IMR-90 (cell line): ENCODE measurements around the gene PTPN7. TPM values are rescaled to one million over a fixed set of nuclear protein-coding genes. Genes with fewer than 3 reads are reported as not detected.

Experiments
- ATAC-seq: fragments of 200-7000 bp; cut with Tn5 transposase; 2 replicates; pipeline ENCODE4 v1.9.1; 2020; ENCODE audit warnings: low read depth, mild to moderate bottlenecking, moderate library complexity
- BruUV-seq: library from RNA; stranded (reverse); fragments of 400-500 nt; replicated peaks from 2 replicates; lab custom pipeline; 2021; lab: Mats Ljungman, UMichigan
- CTCF ChIA-PET: fragments of 300-600 bp; formaldehyde crosslinking; extraction: SDS; loops from one replicate; lab custom pipeline; 2021; ENCODE audit warnings: antibody characterized with exemption; lab: Yijun Ruan, JAX
- POLR2A ChIA-PET: fragments of 300-600 bp; sonication (Branson Sonifier 250); formaldehyde crosslinking; loops from one replicate; lab custom pipeline; 2022; ENCODE audit warnings: antibody characterized with exemption; ENCODE audit not compliant: unreplicated experiment; lab: Charles Lee
- DNase-seq: peaks from one replicate; pipeline ENCODE4 v3.0.0; 2013
- H2AFZ ChIP-seq: replicated peaks from 2 replicates; pipeline ENCODE3; 2013; ENCODE audit warnings: low read length, mild to moderate bottlenecking; ENCODE audit not compliant: poor library complexity
- H2AK5ac ChIP-seq: 2 replicates; pipeline ENCODE4 v1.6.1; 2013; ENCODE audit warnings: low read depth, low read length, inconsistent platforms
- H2AK9ac ChIP-seq: replicated peaks from 2 replicates; pipeline ENCODE3; 2013; ENCODE audit warnings: mild to moderate bottlenecking, low read depth, low read length, moderate library complexity; ENCODE audit not compliant: poor library complexity
- H2BK120ac ChIP-seq: 2 replicates; pipeline ENCODE4 v1.6.1; 2013; ENCODE audit warnings: low read depth, low read length, inconsistent platforms
- H2BK15ac ChIP-seq: 3 replicates; pipeline ENCODE4 v1.6.1; 2013; ENCODE audit warnings: low read depth, low read length, inconsistent platforms
- H2BK20ac ChIP-seq: 2 replicates; pipeline ENCODE4 v1.6.1; 2013; ENCODE audit warnings: low read depth, mild to moderate bottlenecking, inconsistent platforms, low read length, moderate library complexity
- H2BK5ac ChIP-seq: 2 replicates; pipeline ENCODE4 v1.6.1; 2013; ENCODE audit warnings: mild to moderate bottlenecking, low read depth, low read length, inconsistent platforms; ENCODE audit not compliant: poor library complexity, severe bottlenecking
- H3K14ac ChIP-seq: replicated peaks from 2 replicates; pipeline ENCODE4 v1.6.1; 2013; ENCODE audit warnings: low read depth, low read length, inconsistent platforms
- H3K18ac ChIP-seq: 2 replicates; pipeline ENCODE4 v1.6.1; 2013; ENCODE audit warnings: low read depth, low read length, control low read depth
- H3K23ac ChIP-seq: 2 replicates; pipeline ENCODE4 v1.6.1; 2013; ENCODE audit warnings: low read depth, low read length, inconsistent platforms
- H3K27ac ChIP-seq: 2 replicates; pipeline ENCODE4 v1.5.1; 2013; ENCODE audit warnings: mild to moderate bottlenecking, control low read depth, low read length; ENCODE audit not compliant: insufficient read depth
- H3K27me3 ChIP-seq: 2 replicates; pipeline ENCODE4 v1.6.1; 2013; ENCODE audit warnings: low read length; ENCODE audit not compliant: control insufficient read depth, insufficient read depth
- H3K36me3 ChIP-seq: 2 replicates; pipeline ENCODE4 v1.6.1; 2013; ENCODE audit warnings: low read length, mixed read lengths; ENCODE audit not compliant: control insufficient read depth, insufficient read depth
- H3K4ac ChIP-seq: 2 replicates; pipeline ENCODE4 v1.6.1; 2013; ENCODE audit warnings: low read depth, low read length, inconsistent platforms
- H3K4me1 ChIP-seq: 2 replicates; pipeline ENCODE4 v1.6.1; 2013; ENCODE audit warnings: low read length, mixed read lengths; ENCODE audit not compliant: control insufficient read depth, insufficient read depth
- H3K4me2 ChIP-seq: 2 replicates; pipeline ENCODE4 v1.6.1; 2013; ENCODE audit warnings: low read depth, mild to moderate bottlenecking, control low read depth, low read length, moderate library complexity
- H3K4me3 ChIP-seq: 2 replicates; pipeline ENCODE4 v1.5.1; 2013; ENCODE audit warnings: low read depth, mild to moderate bottlenecking, control low read depth, low read length, moderate library complexity; ENCODE audit not compliant: insufficient read depth
- H3K56ac ChIP-seq: 2 replicates; pipeline ENCODE4 v1.6.1; 2013; ENCODE audit warnings: low read length, inconsistent platforms; ENCODE audit not compliant: insufficient read depth; ENCODE audit errors: extremely low read depth
- H3K79me1 ChIP-seq, 2 experiments: 2 replicates each; pipeline ENCODE4 v1.6.1; 2013; ENCODE audit warnings: low read length in 2 of 2, inconsistent platforms in 1 of 2, low read depth in 1 of 2
- H3K9ac ChIP-seq: 2 replicates; pipeline ENCODE4 v1.6.1; 2013; ENCODE audit warnings: low read depth, low read length, control low read depth
- H3K9me1 ChIP-seq: 2 replicates; pipeline ENCODE4 v1.6.1; 2013; ENCODE audit warnings: low read length, inconsistent platforms; ENCODE audit not compliant: insufficient read depth
- H3K9me3 ChIP-seq: 2 replicates; pipeline ENCODE4 v1.6.1; 2013; ENCODE audit warnings: low read length; ENCODE audit not compliant: control insufficient read depth, insufficient read depth
- H4K20me1 ChIP-seq: 2 replicates; pipeline ENCODE4 v1.6.1; 2013; ENCODE audit warnings: low read length, inconsistent platforms; ENCODE audit not compliant: insufficient read depth
- H4K5ac ChIP-seq: 2 replicates; pipeline ENCODE4 v1.6.1; 2013; ENCODE audit warnings: mild to moderate bottlenecking, low read depth, low read length, control low read depth
- H4K8ac ChIP-seq, 2 experiments: 2 replicates each; pipeline ENCODE4 v1.6.1; 2013; ENCODE audit warnings: low read depth in 2 of 2, low read length in 2 of 2, control low read depth in 1 of 2, inconsistent platforms in 1 of 2
- H4K91ac ChIP-seq: 2 replicates; pipeline ENCODE4 v1.6.1; 2013; ENCODE audit warnings: low read depth, low read length, inconsistent platforms; ENCODE audit not compliant: insufficient read depth
- BHLHE40 ChIP-seq: fragments of 150-350 bp; IDR thresholded peaks from 2 replicates; pipeline ENCODE4 v1.6.1; 2016; ENCODE audit warnings: mild to moderate bottlenecking, low read depth, low read length
- CEBPB ChIP-seq: IDR thresholded peaks from 2 replicates; pipeline ENCODE4 v1.6.1; 2012; ENCODE audit warnings: low read depth, low read length, improper control_type of control experiment
- CHD1 ChIP-seq: IDR thresholded peaks from 2 replicates; pipeline ENCODE4 v1.6.1; 2012; ENCODE audit warnings: low read depth, low read length, improper control_type of control experiment
- CTCF ChIP-seq: conservative IDR thresholded peaks from 2 replicates; pipeline ENCODE4 v1.5.1; 2012; ENCODE audit warnings: mild to moderate bottlenecking, low read depth, low read length, improper control_type of control experiment
- ELK1 ChIP-seq: fragments of 150-350 bp; IDR thresholded peaks from 2 replicates; pipeline ENCODE4 v1.6.1; 2016; ENCODE audit warnings: low read depth, mild to moderate bottlenecking, low read length, moderate library complexity, borderline replicate concordance
- FOS ChIP-seq: fragments of 150-350 bp; IDR thresholded peaks from 2 replicates; pipeline ENCODE4 v1.6.1; 2016; ENCODE audit warnings: low read depth, low read length
- MAFK ChIP-seq: IDR thresholded peaks from 2 replicates; pipeline ENCODE4 v1.6.1; 2012; ENCODE audit warnings: low read depth, low read length, improper control_type of control experiment
- MAZ ChIP-seq: IDR thresholded peaks from 2 replicates; pipeline ENCODE4 v1.6.1; 2012; ENCODE audit warnings: low read depth, mild to moderate bottlenecking, low read length, improper control_type of control experiment, moderate library complexity, borderline replicate concordance
- MXI1 ChIP-seq: IDR thresholded peaks from 2 replicates; pipeline ENCODE4 v1.6.1; 2012; ENCODE audit warnings: low read depth, mild to moderate bottlenecking, low read length, moderate library complexity, borderline replicate concordance
- NFE2L2 ChIP-seq: fragments of 150-350 bp; IDR thresholded peaks from 2 replicates; pipeline ENCODE4 v1.6.1; 2016; ENCODE audit warnings: low read depth, mild to moderate bottlenecking, low read length
- POLR2A ChIP-seq: IDR thresholded peaks from 2 replicates; pipeline ENCODE4 v1.6.1; 2012; ENCODE audit warnings: mild to moderate bottlenecking, low read depth, low read length
- RAD21 ChIP-seq: IDR thresholded peaks from 2 replicates; pipeline ENCODE4 v1.6.1; 2012; ENCODE audit warnings: low read length, improper control_type of control experiment
- RCOR1 ChIP-seq: IDR thresholded peaks from 2 replicates; pipeline ENCODE4 v1.6.1; 2012; ENCODE audit warnings: mild to moderate bottlenecking, low read length, improper control_type of control experiment; ENCODE audit not compliant: insufficient replicate concordance
- RFX5 ChIP-seq: IDR thresholded peaks from 2 replicates; pipeline ENCODE4 v1.8.0; 2012; ENCODE audit warnings: low read depth, mild to moderate bottlenecking, low read length, moderate library complexity
- SMC3 ChIP-seq: fragments of 150-350 bp; IDR thresholded peaks from 2 replicates; pipeline ENCODE4 v1.6.1; 2016; ENCODE audit warnings: low read depth, mild to moderate bottlenecking, antibody characterized with exemption, low read length, moderate library complexity
- USF2 ChIP-seq: fragments of 150-350 bp; IDR thresholded peaks from 2 replicates; pipeline ENCODE4 v1.6.1; 2017; ENCODE audit warnings: mild to moderate bottlenecking, antibody characterized with exemption, low read length, low read depth
- WGBS, 2 experiments: methylation state at CpG; one replicate each; pipeline versions ENCODE4 v1.1.5 to v1.1.7; 2013; ENCODE audit warnings: missing lambda C conversion rate in 2 of 2; ENCODE audit not compliant: insufficient read length in 1 of 2; ENCODE audit errors: extremely low coverage in 2 of 2; 5-methylcytosine and 5-hydroxymethylcytosine counted together
- dilution Hi-C: fragments of 300-500 bp; cut with HindIII; formaldehyde crosslinking; loops from one replicate; pipeline ENCODE4 v1.14.3; 2018; ENCODE audit warnings: low sequenced_read_pairs; ENCODE audit not compliant: unreplicated experiment
- in situ Hi-C: fragments of 300-500 bp; cut with MboI; formaldehyde crosslinking; loops from 3 replicates; pipeline ENCODE4 v1.14.3; 2019; ENCODE audit warnings: low sequenced_read_pairs, inconsistent platforms, mixed read lengths
- intact Hi-C: fragments of 100-400 bp; cut with micrococcal nuclease; formaldehyde crosslinking; loops from 2 replicates; pipeline ENCODE4 v1.10.0; 2022
- polyA plus RNA-seq, 3 experiments: library from polyadenylated mRNA; depleted of rRNA; stranded (reverse); fragments of >200 nt; gene quantifications; 2 replicates each; pipeline ENCODE4 v1.2.3, GENCODE V29; 2012; ENCODE audit warnings: low replicate concordance in 1 of 3
- total RNA-seq: library from RNA; depleted of rRNA; stranded (reverse); fragments of >200 nt; gene quantifications from 2 replicates; pipeline ENCODE4 v1.2.3, GENCODE V29; 2012

PTPN7 gene
- total and polyA plus RNA-seq, 2 of the 4 experiments (the other 2 are of a cell fraction): 0.05 TPM; not detected in 1

GRCh38 chr1:202130297-202130721, 30.1 kb downstream of the PTPN7 start:
- H4K5ac ChIP-seq: no peak overlapping the region
- POLR2A ChIA-PET: no interaction called here
- in situ Hi-C loops: loop anchor here (25.0 kb wide), 1 partner anchor 593 kb away; the partner anchor contains the start of gene NAV1
- no peak overlapping the region for H2BK20ac ChIP-seq
- H3K4ac ChIP-seq: no peak overlapping the region
- no peak overlapping the region for H4K8ac ChIP-seq
- CTCF ChIA-PET: interaction anchor here (0.6 to 0.9 kb wide), 2 partner anchors 131 to 1543 kb away, joined by 3 read pairs; no protein-coding TSS in a partner anchor
- no peak overlapping the region for H3K18ac ChIP-seq
- BruUV-seq: no TSS peak
- H3K27ac ChIP-seq: no peak overlapping the region
- no peak overlapping the region for H2BK5ac ChIP-seq
- H3K36me3 ChIP-seq: peaks cover 24% of the 10 kb centered on the region
- no peak overlapping the region for H2BK120ac ChIP-seq
- H4K91ac ChIP-seq: no peak overlapping the region
- H2AFZ ChIP-seq: no peak overlapping the region
- DNase-seq: no peak
- H3K79me1 ChIP-seq: peaks cover 3 to 8% of the 10 kb centered on the region in 2 experiments; a peak in 2 of 4 replicates
- H3K4me1 ChIP-seq: 0 out of 2 replicates have a peak, but pooled peaks cover 1% of the 10 kb centered on the region
- H2BK15ac ChIP-seq: no peak overlapping the region
- peaks cover 8% of the 10 kb centered on the region for H3K27me3 ChIP-seq
- H3K4me2 ChIP-seq: no peak overlapping the region
- H3K9ac ChIP-seq: no peak overlapping the region
- no peak overlapping the region for H3K56ac ChIP-seq
- H2AK5ac ChIP-seq: no peak overlapping the region
- H3K4me3 ChIP-seq: no peak overlapping the region
- TF ChIP-seq CTCF (no peak), RCOR1 (no peak), BHLHE40 (no peak), RFX5 (no peak), MAZ (no peak), USF2 (no peak), MAFK (no peak), CHD1 (no peak), SMC3 (no peak), ELK1 (no peak), FOS (no peak), POLR2A (no peak), NFE2L2 (no peak), CEBPB (no peak), MXI1 (no peak), RAD21 (no peak)
- H3K9me3 ChIP-seq: no peaks in the 10 kb centered on the region
- H3K23ac ChIP-seq: no peak overlapping the region
- peaks cover 19% of the 10 kb centered on the region for H4K20me1 ChIP-seq
- no peak overlapping the region for H3K14ac ChIP-seq
- peak overlapping the region; percentile 55 for H2AK9ac ChIP-seq
- ATAC-seq: no peak
- WGBS, 2 experiments: no CpG with 5 or more reads among the region's 11 CpGs
- no peaks in the 10 kb centered on the region for H3K9me1 ChIP-seq
- dilution Hi-C loops: no loop called here
- intact Hi-C loops: no loop called here
